Activated CD4-positive, alpha-beta T cell treated with anti-CD3 and anti-CD28 coated beads, Interleukin-2, amount 10 ng/mL, durations not matched to agents 7 days and 5 days (primary cell): ENCODE data around the gene TMEM175. TPM values are rescaled to one million over a fixed set of nuclear protein-coding genes. Genes with fewer than 3 reads are reported as not detected.

Experiments
- CTCF ChIA-PET: fragments of 350-600 bp; sonication (Branson Sonifier 250); formaldehyde crosslinking; loops from one replicate; lab custom pipeline; 2021; ENCODE audit warnings: antibody characterized with exemption; lab: Charles Lee
- POLR2A ChIA-PET: fragments of 350-600 bp; sonication (Branson Sonifier 250); formaldehyde crosslinking; loops from one replicate; lab custom pipeline; 2021; ENCODE audit warnings: antibody characterized with exemption; lab: Charles Lee
- DNase-seq: peaks from one replicate; pipeline ENCODE4 v3.0.0-alpha.2; 2020
- H3K27ac Mint-ChIP-seq: one replicate; pipeline ENCODE4 v1.8.0; 2021; ENCODE audit warnings: mild to moderate bottlenecking, moderate library complexity, mixed read lengths
- H3K27me3 Mint-ChIP-seq: one replicate; pipeline ENCODE4 v1.8.0; 2021; ENCODE audit warnings: mixed read lengths
- H3K36me3 Mint-ChIP-seq: one replicate; pipeline ENCODE4 v1.8.0; 2021; ENCODE audit warnings: low read depth, mixed read lengths
- H3K4me1 Mint-ChIP-seq: one replicate; pipeline ENCODE4 v1.8.0; 2021; ENCODE audit warnings: mixed read lengths
- H3K4me3 Mint-ChIP-seq: one replicate; pipeline ENCODE4 v1.8.0; 2021; ENCODE audit warnings: mild to moderate bottlenecking, moderate library complexity, mixed read lengths
- H3K9me3 Mint-ChIP-seq: one replicate; pipeline ENCODE4 v1.8.0; 2021; ENCODE audit warnings: mixed read lengths
- total RNA-seq, 2 experiments: library from RNA; stranded (reverse); gene quantifications; one replicate each; pipeline ENCODE4 v1.2.3, GENCODE V29; 2021

TMEM175 gene
- total RNA-seq, 2 experiments from 2014 or later: 38.6 to 51.7 TPM

- Mint-ChIP-seq H3K36me3 (peaks cover 4% of the 10 kb centered on the region), H3K9me3 (no peaks in the 10 kb centered on the region), H3K27me3 (no peaks in the 10 kb centered on the region), H3K4me1 (no peaks in the 10 kb centered on the region), H3K4me3 (no peak overlapping the region), H3K27ac (no peak overlapping the region)
- no peak for DNase-seq
- CTCF ChIA-PET: no interaction called here
- POLR2A ChIA-PET: no interaction called here
Measured at GRCh38 chr4:955161-955921, 23.1 kb downstream of the TMEM175 start.

- Mint-ChIP-seq H3K9me3 (no peaks in the 10 kb centered on the region), H3K27me3 (no peaks in the 10 kb centered on the region), H3K4me1 (no peaks in the 10 kb centered on the region), H3K27ac (no peak overlapping the region), H3K4me3 (no peak overlapping the region), H3K36me3 (peaks cover 4% of the 10 kb centered on the region)
- ChIA-PET POLR2A (no interaction called here), CTCF (no interaction called here)
- DNase-seq: no peak
Measured at GRCh38 chr4:955931-956381, 23.7 kb downstream of the TMEM175 start.

GRCh38 chr4:956531-957230 is 24.4 kb downstream of the TMEM175 start:
- CTCF ChIA-PET: no interaction called here
- POLR2A ChIA-PET: no interaction called here
- peaks cover 4% of the 10 kb centered on the region for H3K36me3 Mint-ChIP-seq
- no peak overlapping the region for H3K4me3 Mint-ChIP-seq
- no peaks in the 10 kb centered on the region for H3K9me3 Mint-ChIP-seq
- no peaks in the 10 kb centered on the region for H3K4me1 Mint-ChIP-seq
- no peaks in the 10 kb centered on the region for H3K27me3 Mint-ChIP-seq
- H3K27ac Mint-ChIP-seq: no peak overlapping the region
- DNase-seq: no peak

GRCh38 chr4:957231-957580 is 24.9 kb downstream of the TMEM175 start:
- Mint-ChIP-seq H3K4me1 (no peaks in the 10 kb centered on the region), H3K27me3 (no peaks in the 10 kb centered on the region), H3K9me3 (no peaks in the 10 kb centered on the region), H3K36me3 (peaks cover 4% of the 10 kb centered on the region), H3K4me3 (no peak overlapping the region), H3K27ac (no peak overlapping the region)
- ChIA-PET CTCF (no interaction called here), POLR2A (no interaction called here)
- no peak for DNase-seq

GRCh38 chr4:957581-958313 is 25.5 kb downstream of the TMEM175 start:
- POLR2A ChIA-PET: no interaction called here

GRCh38 chr4:958314-958665 is 26.0 kb downstream of the TMEM175 start:
- peaks cover 4% of the 10 kb centered on the region for H3K36me3 Mint-ChIP-seq
- DNase-seq: no peak
- no peaks in the 10 kb centered on the region for H3K4me1 Mint-ChIP-seq
- H3K4me3 Mint-ChIP-seq: no peak overlapping the region
- ChIA-PET CTCF (no interaction called here), POLR2A (no interaction called here)
- H3K27me3 Mint-ChIP-seq: no peaks in the 10 kb centered on the region
- H3K9me3 Mint-ChIP-seq: no peaks in the 10 kb centered on the region
- no peak overlapping the region for H3K27ac Mint-ChIP-seq

More at GRCh38 chr4:957581-958313, 25.5 kb downstream of the TMEM175 start:
- no peak for DNase-seq
- Mint-ChIP-seq H3K27me3 (no peaks in the 10 kb centered on the region), H3K4me3 (no peak overlapping the region), H3K36me3 (peaks cover 4% of the 10 kb centered on the region), H3K9me3 (no peaks in the 10 kb centered on the region), H3K4me1 (no peaks in the 10 kb centered on the region), H3K27ac (no peak overlapping the region)
- CTCF ChIA-PET: no interaction called here

GRCh38 chr4:958696-959337 is 26.6 kb downstream of the TMEM175 start:
- no peaks in the 10 kb centered on the region for H3K4me1 Mint-ChIP-seq
- peaks cover 4% of the 10 kb centered on the region for H3K36me3 Mint-ChIP-seq
- H3K27ac Mint-ChIP-seq: no peak overlapping the region
- DNase-seq: no peak
- no peak overlapping the region for H3K4me3 Mint-ChIP-seq
- POLR2A ChIA-PET: no interaction called here
- no peaks in the 10 kb centered on the region for H3K27me3 Mint-ChIP-seq
- CTCF ChIA-PET: no interaction called here
- H3K9me3 Mint-ChIP-seq: no peaks in the 10 kb centered on the region

GRCh38 chr4:959338-960139 is 27.3 kb downstream of the TMEM175 start:
- no peaks in the 10 kb centered on the region for H3K27me3 Mint-ChIP-seq
- H3K9me3 Mint-ChIP-seq: no peaks in the 10 kb centered on the region
- H3K27ac Mint-ChIP-seq: no peak overlapping the region
- no peak overlapping the region for H3K4me3 Mint-ChIP-seq
- ChIA-PET CTCF (no interaction called here), POLR2A (no interaction called here)
- no peak for DNase-seq
- H3K36me3 Mint-ChIP-seq: peaks cover 4% of the 10 kb centered on the region
- no peaks in the 10 kb centered on the region for H3K4me1 Mint-ChIP-seq

- peaks cover 2% of the 10 kb centered on the region for H3K36me3 Mint-ChIP-seq
- CTCF ChIA-PET: no interaction called here
- no peaks in the 10 kb centered on the region for H3K27me3 Mint-ChIP-seq
- POLR2A ChIA-PET: no interaction called here
- H3K4me1 Mint-ChIP-seq: no peaks in the 10 kb centered on the region
- no peak overlapping the region for H3K27ac Mint-ChIP-seq
- H3K4me3 Mint-ChIP-seq: no peak overlapping the region
- no peaks in the 10 kb centered on the region for H3K9me3 Mint-ChIP-seq
- DNase-seq: no peak
Measured at GRCh38 chr4:960140-960635, 27.9 kb downstream of the TMEM175 start.

- CTCF ChIA-PET: no interaction called here
Measured at GRCh38 chr4:960636-961350, 28.5 kb downstream of the TMEM175 start.

GRCh38 chr4:961351-962230 is 29.3 kb downstream of the TMEM175 start:
- no peak for DNase-seq
- ChIA-PET POLR2A (no interaction called here), CTCF (no interaction called here)
- Mint-ChIP-seq H3K36me3 (peaks cover 2% of the 10 kb centered on the region), H3K9me3 (no peaks in the 10 kb centered on the region), H3K27ac (no peak overlapping the region), H3K27me3 (no peaks in the 10 kb centered on the region), H3K4me1 (no peaks in the 10 kb centered on the region), H3K4me3 (no peak overlapping the region)

More at GRCh38 chr4:960636-961350, 28.5 kb downstream of the TMEM175 start:
- Mint-ChIP-seq H3K27ac (no peak overlapping the region), H3K27me3 (no peaks in the 10 kb centered on the region), H3K4me1 (no peaks in the 10 kb centered on the region), H3K4me3 (no peak overlapping the region), H3K36me3 (peaks cover 2% of the 10 kb centered on the region), H3K9me3 (no peaks in the 10 kb centered on the region)
- DNase-seq: no peak
- POLR2A ChIA-PET: no interaction called here
